ENCODE measurements around the gene OCIAD2.
"Not testable (repeated sequence)": the region's sequence is repeated elsewhere in the genome, so short reads cannot be mapped to it uniquely, and the experiment has no call there.

Gene OCIAD2

DNA sequence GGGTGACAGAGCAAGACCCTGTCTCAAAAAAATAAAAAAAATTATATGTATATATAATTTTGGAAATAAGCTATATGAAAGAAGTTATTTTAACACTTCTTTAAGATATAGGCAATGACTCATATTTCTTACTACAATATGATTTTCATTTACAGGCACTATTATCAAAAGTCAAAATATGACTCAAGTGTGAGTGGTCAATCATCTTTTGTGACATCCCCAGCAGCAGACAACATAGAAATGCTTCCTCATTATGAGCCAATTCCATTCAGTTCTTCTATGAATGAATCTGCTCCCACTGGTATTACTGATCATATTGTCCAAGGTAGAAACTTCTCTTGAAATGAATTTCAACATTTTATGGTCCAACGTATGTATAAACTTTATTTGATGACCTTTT, 54.9 kb downstream of the OCIAD2 start:
- DNase-seq: no peak

DNA sequence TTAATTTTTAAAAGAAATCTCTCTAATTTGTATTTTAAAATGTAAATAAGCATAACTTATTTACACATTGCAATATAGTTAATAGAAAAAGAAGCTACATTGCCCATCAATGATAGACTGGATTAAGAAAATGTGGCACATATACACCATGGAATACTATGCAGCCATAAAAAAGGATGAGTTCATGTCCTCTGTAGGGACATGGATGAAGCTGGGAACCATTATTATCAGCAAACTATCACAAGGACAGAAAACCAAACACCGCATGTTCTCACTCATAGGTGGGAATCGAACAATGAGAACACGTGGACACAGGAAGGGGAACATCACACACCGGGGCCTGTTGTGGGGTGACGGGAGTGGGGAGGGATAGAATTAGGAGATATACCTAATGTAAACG, 57.8 kb downstream of the OCIAD2 start:
- DNase-seq: not testable (repeated sequence)

DNA sequence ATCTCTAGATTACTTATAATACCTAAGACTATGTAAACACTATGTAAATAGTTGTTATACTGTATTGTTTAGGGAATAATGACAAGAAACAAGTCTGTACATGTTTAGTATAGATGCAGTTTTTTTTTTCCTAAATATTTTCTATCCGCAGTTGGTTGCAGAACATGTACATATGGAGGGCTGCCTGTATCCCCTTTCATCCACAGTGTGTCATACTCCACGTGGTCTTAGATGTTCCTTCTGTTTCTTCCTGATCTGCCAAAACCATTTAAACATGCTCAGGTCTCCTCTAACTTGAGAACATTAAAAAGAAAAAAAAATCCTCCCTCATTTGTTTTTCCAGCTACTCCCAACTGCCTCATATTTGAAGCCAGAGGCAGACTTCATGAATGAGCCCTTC, 61.7 kb downstream of the OCIAD2 start:
- no peak for DNase-seq

DNA sequence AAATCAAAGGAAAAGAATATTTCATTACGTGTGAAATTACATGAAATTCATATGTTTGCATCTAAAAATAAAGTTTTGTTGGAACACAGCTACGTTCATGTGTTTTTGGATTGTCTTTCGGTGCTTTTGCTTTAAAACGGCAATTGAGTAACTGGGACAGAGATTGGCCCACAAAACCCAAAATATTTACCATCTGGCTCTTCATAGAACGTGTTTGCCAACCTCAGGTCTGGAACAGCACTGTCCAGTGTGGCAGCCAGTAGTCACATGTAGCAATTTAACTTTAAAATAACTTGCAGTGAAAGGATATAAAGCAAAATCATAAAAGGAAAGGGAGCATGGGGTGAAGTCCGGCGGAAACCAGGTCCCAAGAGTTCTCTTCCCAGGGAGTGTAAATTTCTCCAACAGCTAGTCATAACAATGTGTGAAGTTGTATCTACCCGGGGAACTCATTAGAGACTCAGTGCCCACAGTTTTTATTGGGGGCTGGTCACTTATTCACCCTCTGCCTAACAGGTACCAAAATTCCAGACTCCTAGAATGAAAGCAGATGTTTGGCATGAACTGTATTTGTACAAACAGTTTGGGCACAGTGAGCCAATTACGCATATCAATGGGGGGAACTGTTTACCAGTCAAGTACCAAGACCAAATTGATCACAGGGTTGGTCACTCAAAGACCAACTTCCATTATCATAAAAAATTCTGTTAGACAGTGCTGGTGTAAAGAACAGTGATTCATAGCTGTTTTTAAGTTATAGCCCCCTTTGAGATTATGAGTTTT, 65.3 kb downstream of the OCIAD2 start:
- no peak for DNase-seq

DNA sequence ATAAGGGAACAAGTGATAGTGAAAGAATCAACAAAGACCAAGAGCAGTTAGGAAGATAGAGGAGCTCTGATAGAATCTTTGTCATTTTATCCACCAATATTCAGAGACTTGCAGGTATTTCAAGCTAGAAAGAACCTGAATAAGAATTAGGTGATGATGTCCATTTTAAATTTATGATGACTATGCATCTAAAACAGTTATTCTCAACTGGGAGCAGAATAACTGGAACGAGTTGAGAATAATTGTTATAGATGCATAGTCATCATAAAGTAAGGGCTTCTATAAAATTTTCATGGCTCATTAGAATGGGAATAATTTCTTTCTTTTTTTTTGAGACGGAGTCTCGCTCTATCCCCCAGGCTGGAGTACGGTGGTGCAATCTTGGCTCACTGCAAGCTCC, 69.9 kb downstream of the OCIAD2 start:
- DNase-seq: no peak

Data from NCI-H1436 (cell line).